ENCODE data around the gene TIMP4. TPM values are rescaled to one million over a fixed set of nuclear protein-coding genes. Genes with fewer than 3 reads are reported as not detected.

TIMP4 gene
- total RNA-seq, 4 donors from 2014 or later, result 40.2 to 124 (median 48.4) TPM

DNA sequence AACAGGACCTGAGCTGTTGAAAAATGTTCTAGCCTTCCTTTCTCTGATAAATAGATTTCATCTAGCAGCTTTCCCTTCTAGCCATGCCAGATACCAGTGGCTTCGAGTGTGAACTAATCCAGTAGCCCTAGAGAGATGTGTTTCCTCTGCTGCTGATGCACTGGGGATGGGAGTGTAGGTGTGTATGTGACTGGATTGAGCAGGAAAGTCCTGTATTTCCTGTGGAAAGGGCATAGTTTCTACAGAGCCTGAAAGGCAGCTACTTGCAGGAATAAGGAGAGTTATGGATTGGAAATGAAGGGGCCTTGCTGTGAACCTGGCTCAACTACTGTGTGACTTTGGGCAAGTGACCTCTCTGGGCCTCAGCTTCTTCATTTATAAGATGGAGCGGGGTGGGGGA, 8.6 kb downstream of the TIMP4 start:
- Histone ChIP-seq H3K4me3 (no peak overlapping the region), H3K27me3 (no peaks in the 10 kb centered on the region), H3K9me3 (no peaks in the 10 kb centered on the region), H3K4me1 (peaks cover 0 to 5% (median 3%) of the 10 kb centered on the region in 4 donors), H3K36me3 (peaks cover 0 to 7% (median 0%) of the 10 kb centered on the region in 3 donors), H3K27ac (no peak overlapping the region)
- TF ChIP-seq POLR2A (IDR thresholded peaks at IDR 0.05) (no peak), EP300 (IDR thresholded peaks at IDR 0.05) (no peak)
- TF ChIP-seq, protein P1, sequence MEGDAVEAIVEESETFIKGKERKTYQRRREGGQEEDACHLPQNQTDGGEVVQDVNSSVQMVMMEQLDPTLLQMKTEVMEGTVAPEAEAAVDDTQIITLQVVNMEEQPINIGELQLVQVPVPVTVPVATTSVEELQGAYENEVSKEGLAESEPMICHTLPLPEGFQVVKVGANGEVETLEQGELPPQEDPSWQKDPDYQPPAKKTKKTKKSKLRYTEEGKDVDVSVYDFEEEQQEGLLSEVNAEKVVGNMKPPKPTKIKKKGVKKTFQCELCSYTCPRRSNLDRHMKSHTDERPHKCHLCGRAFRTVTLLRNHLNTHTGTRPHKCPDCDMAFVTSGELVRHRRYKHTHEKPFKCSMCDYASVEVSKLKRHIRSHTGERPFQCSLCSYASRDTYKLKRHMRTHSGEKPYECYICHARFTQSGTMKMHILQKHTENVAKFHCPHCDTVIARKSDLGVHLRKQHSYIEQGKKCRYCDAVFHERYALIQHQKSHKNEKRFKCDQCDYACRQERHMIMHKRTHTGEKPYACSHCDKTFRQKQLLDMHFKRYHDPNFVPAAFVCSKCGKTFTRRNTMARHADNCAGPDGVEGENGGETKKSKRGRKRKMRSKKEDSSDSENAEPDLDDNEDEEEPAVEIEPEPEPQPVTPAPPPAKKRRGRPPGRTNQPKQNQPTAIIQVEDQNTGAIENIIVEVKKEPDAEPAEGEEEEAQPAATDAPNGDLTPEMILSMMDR (IDR thresholded peaks at IDR 0.05), result no peak
- DNase-seq (ENCODE audit: low spot score in 2 of 2), result no peak
- WGBS, 2 donors, result 74 to 80% methylated on average over 2 of the region's 2 CpGs

- Histone ChIP-seq H3K4me3 (no peak overlapping the region), H3K4me1 (peaks cover 0 to 15% (median 12%) of the 10 kb centered on the region in 4 donors), H3K27me3 (no peaks in the 10 kb centered on the region), H3K36me3 (peaks cover 0 to 7% (median 0%) of the 10 kb centered on the region in 3 donors), H3K9me3 (no peaks in the 10 kb centered on the region), H3K27ac (peak overlapping the region in 1 of 4 donors; percentile 16)
- TF ChIP-seq POLR2A (IDR thresholded peaks at IDR 0.05) (no peak), EP300 (IDR thresholded peaks at IDR 0.05) (no peak)
- TF ChIP-seq, protein P1 (IDR thresholded peaks at IDR 0.05), result no peak
- WGBS, 2 donors, result 74 to 83% methylated on average over 4 of the region's 4 CpGs
- no peak for DNase-seq (ENCODE audit: low spot score in 2 of 2)
Observed at GRCh38 chr3:12149029-12149428, 9.7 kb downstream of the TIMP4 start.

DNA sequence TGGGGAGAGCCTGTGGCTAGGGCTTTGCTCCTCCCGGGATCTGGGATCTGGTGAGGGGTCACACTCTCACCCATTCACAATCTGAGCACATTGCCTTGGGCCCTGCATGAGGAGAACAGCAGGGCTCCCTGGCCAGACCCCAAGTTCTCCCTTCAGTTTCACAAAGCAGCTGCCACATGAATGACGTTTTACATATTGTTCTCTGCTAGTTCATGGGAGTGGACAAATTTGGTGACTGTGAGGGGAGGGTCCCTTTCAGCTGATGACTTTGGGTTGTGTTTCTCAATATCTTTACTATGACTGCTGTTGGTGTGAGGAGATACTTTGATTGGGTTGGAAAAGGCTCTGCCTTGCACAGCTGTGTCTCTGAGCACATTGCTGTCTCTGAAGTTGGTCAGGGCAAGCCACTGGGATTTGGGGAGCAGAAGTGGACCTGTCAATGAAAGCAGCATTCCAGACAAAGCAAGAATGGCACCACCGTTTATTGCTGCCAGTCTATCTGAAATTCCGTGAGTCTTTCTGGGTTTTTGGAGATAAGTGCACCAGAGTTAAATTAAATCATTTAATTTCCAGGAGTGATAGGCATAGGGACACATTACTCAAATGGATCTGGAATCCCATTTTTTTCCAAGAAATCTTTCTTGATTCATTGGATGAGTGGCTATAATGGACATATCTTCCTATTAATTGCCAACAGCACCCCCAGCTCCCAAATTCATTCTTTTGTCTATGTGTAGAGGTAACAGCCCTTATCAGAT, 10.3 kb downstream of the TIMP4 start:
- Histone ChIP-seq H3K4me3 (no peak overlapping the region), H3K4me1 (peaks cover 0 to 21% (median 14%) of the 10 kb centered on the region in 4 donors), H3K27ac (peak overlapping the region in 2 of 4 donors; percentile 16 to 32), H3K9me3 (no peaks in the 10 kb centered on the region), H3K27me3 (no peaks in the 10 kb centered on the region), H3K36me3 (peaks cover 0 to 2% (median 0%) of the 10 kb centered on the region in 3 donors)
- TF ChIP-seq POLR2A (IDR thresholded peaks at IDR 0.05) (no peak), EP300 (IDR thresholded peaks at IDR 0.05) (peak in 1 of 2 donors; percentile 55)
- TF ChIP-seq, protein P1 (IDR thresholded peaks at IDR 0.05), result no peak
- DNase-seq (ENCODE audit: low spot score in 2 of 2), result peak in 1 of 2 donors; percentile 24
- 59 to 60% methylated on average over 4 of the region's 4 CpGs for WGBS, 2 donors

GRCh38 chr3:12147049-12147780, 11.5 kb downstream of the TIMP4 start:
- Histone ChIP-seq H3K9me3 (no peaks in the 10 kb centered on the region), H3K27ac (peak overlapping the region in 1 of 4 donors; percentile 18), H3K4me3 (no peak overlapping the region), H3K4me1 (peaks cover 0 to 30% (median 14%) of the 10 kb centered on the region in 4 donors), H3K27me3 (no peaks in the 10 kb centered on the region), H3K36me3 (no peaks in the 10 kb centered on the region)
- TF ChIP-seq, protein P1 (IDR thresholded peaks at IDR 0.05), result no peak
- no peak for TF ChIP-seq EP300 (IDR thresholded peaks at IDR 0.05)
- no peak for TF ChIP-seq POLR2A (IDR thresholded peaks at IDR 0.05)
- WGBS, 2 donors, result 78% methylated on average over 9 of the region's 9 CpGs
- DNase-seq (ENCODE audit: low spot score in 2 of 2), result no peak
